Measurements from ENCODE around the gene EPHB1.

- TF ChIP-seq CTCF (IDR thresholded peaks at IDR 0.05) = no peak
- TF ChIP-seq, protein P1, sequence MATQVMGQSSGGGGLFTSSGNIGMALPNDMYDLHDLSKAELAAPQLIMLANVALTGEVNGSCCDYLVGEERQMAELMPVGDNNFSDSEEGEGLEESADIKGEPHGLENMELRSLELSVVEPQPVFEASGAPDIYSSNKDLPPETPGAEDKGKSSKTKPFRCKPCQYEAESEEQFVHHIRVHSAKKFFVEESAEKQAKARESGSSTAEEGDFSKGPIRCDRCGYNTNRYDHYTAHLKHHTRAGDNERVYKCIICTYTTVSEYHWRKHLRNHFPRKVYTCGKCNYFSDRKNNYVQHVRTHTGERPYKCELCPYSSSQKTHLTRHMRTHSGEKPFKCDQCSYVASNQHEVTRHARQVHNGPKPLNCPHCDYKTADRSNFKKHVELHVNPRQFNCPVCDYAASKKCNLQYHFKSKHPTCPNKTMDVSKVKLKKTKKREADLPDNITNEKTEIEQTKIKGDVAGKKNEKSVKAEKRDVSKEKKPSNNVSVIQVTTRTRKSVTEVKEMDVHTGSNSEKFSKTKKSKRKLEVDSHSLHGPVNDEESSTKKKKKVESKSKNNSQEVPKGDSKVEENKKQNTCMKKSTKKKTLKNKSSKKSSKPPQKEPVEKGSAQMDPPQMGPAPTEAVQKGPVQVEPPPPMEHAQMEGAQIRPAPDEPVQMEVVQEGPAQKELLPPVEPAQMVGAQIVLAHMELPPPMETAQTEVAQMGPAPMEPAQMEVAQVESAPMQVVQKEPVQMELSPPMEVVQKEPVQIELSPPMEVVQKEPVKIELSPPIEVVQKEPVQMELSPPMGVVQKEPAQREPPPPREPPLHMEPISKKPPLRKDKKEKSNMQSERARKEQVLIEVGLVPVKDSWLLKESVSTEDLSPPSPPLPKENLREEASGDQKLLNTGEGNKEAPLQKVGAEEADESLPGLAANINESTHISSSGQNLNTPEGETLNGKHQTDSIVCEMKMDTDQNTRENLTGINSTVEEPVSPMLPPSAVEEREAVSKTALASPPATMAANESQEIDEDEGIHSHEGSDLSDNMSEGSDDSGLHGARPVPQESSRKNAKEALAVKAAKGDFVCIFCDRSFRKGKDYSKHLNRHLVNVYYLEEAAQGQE (IDR thresholded peaks at IDR 0.05; ENCODE audit: low read depth, low read length) = no peak
- TF ChIP-seq YY1 (IDR thresholded peaks at IDR 0.05; ENCODE audit: low read depth) = no peak
- no peak for TF ChIP-seq POLR2AphosphoS5 (IDR thresholded peaks at IDR 0.05; ENCODE audit: low read depth, low read length)
- no peak for TF ChIP-seq FOSL2 (IDR thresholded peaks at IDR 0.05; ENCODE audit: borderline replicate concordance, low read depth)
- TF ChIP-seq TAF1 (IDR thresholded peaks at IDR 0.05; ENCODE audit: borderline replicate concordance, low read depth, low read length) = no peak
- TF ChIP-seq, protein P2, sequence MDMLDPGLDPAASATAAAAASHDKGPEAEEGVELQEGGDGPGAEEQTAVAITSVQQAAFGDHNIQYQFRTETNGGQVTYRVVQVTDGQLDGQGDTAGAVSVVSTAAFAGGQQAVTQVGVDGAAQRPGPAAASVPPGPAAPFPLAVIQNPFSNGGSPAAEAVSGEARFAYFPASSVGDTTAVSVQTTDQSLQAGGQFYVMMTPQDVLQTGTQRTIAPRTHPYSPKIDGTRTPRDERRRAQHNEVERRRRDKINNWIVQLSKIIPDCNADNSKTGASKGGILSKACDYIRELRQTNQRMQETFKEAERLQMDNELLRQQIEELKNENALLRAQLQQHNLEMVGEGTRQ (IDR thresholded peaks at IDR 0.05; ENCODE audit: borderline replicate concordance, low read depth, low read length) = no peak
- TF ChIP-seq JUND (IDR thresholded peaks at IDR 0.05) = no peak
- TF ChIP-seq FOXJ3 (CRISPR knock-in tag; IDR thresholded peaks at IDR 0.05) = no peak
- TF ChIP-seq EZH2phosphoT487 (IDR thresholded peaks at IDR 0.05; ENCODE audit: borderline replicate concordance, low read depth) = no peak
- TF ChIP-seq, protein P3, sequence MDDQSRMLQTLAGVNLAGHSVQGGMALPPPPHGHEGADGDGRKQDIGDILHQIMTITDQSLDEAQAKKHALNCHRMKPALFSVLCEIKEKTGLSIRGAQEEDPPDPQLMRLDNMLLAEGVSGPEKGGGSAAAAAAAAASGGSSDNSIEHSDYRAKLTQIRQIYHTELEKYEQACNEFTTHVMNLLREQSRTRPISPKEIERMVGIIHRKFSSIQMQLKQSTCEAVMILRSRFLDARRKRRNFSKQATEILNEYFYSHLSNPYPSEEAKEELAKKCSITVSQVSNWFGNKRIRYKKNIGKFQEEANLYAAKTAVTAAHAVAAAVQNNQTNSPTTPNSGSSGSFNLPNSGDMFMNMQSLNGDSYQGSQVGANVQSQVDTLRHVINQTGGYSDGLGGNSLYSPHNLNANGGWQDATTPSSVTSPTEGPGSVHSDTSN (IDR thresholded peaks at IDR 0.05) = no peak
- no peak for TF ChIP-seq RAD21 (IDR thresholded peaks at IDR 0.05; ENCODE audit: low read length)
- no peak for TF ChIP-seq SMC3 (IDR thresholded peaks at IDR 0.05; ENCODE audit: low read depth, low read length)
- no peak for TF ChIP-seq NFIC (IDR thresholded peaks at IDR 0.05; ENCODE audit: borderline replicate concordance)
Observed at GRCh38 chr3:134916276-134916961, 121.4 kb downstream of the EPHB1 start.
